Endothelial cell of umbilical vein (primary cell): ENCODE results near the gene MRPS34. TPM values are rescaled to one million over a fixed set of nuclear protein-coding genes. Genes with fewer than 3 reads are reported as not detected.

Experiments used
- BruUV-seq: library from RNA; stranded (reverse); fragments of 400-500 nt; replicated peaks from 2 replicates; lab custom pipeline; 2021; lab: Mats Ljungman, UMichigan
- CTCF ChIA-PET: fragments of 300-600, 350-600 bp; sonication (Branson Sonifier 250); formaldehyde crosslinking; loops from one replicate; lab custom pipeline; 2021; ENCODE audit warnings: antibody characterized with exemption, inconsistent platforms; lab: Charles Lee
- POLR2A ChIA-PET: fragments of 300-600, 350-600 bp; sonication (Branson Sonifier 250); formaldehyde crosslinking; loops from one replicate; lab custom pipeline; 2021; ENCODE audit warnings: antibody characterized with exemption, inconsistent platforms; lab: Charles Lee
- DNase-seq: peaks from one replicate; pipeline ENCODE4 v3.0.0-alpha.2; 2011; ENCODE audit warnings: low read depth, low spot score
- FAIRE-seq: peaks from 2 replicates; lab custom pipeline; 2011; peaks lifted over from hg19 to GRCh38; lab: Jason Lieb, UNC
- H2AFZ ChIP-seq: 2 replicates; pipeline ENCODE4 v1.6.0; 2012; ENCODE audit warnings: low read depth, low read length, control low read depth, inconsistent platforms
- H3K27ac ChIP-seq: 2 replicates; pipeline ENCODE4 v1.5.1; 2011; ENCODE audit warnings: low read depth, mild to moderate bottlenecking, control low read depth, low read length, moderate library complexity; ENCODE audit not compliant: insufficient read depth
- H3K27me3 ChIP-seq, 2 experiments: 2 replicates each; pipeline versions ENCODE4 v1.6.0 to v1.6.1; 2011; ENCODE audit warnings: low read length in 2 of 2, mixed read lengths in 1 of 2; ENCODE audit not compliant: control insufficient read depth in 2 of 2, insufficient read depth in 2 of 2
- H3K36me3 ChIP-seq, 2 experiments: 2 replicates in 1 of 2; 3 replicates in 1 of 2; pipeline ENCODE4 v1.5.1; 2011; ENCODE audit warnings: low read length in 2 of 2, mild to moderate bottlenecking in 1 of 2, moderate library complexity in 1 of 2; ENCODE audit not compliant: control insufficient read depth in 2 of 2, insufficient read depth in 2 of 2; ENCODE audit errors: extremely low read depth in 1 of 2
- H3K4me1 ChIP-seq: 3 replicates; pipeline ENCODE4 v1.5.1; 2011; ENCODE audit warnings: mild to moderate bottlenecking, low read length; ENCODE audit not compliant: control insufficient read depth, insufficient read depth; ENCODE audit errors: extremely low read depth
- H3K4me2 ChIP-seq: 2 replicates; pipeline ENCODE4 v1.6.1; 2011; ENCODE audit warnings: low read length, control low read depth, mixed read lengths; ENCODE audit not compliant: insufficient read depth
- H3K4me3 ChIP-seq, 3 experiments: fragments of 200-600 bp in 1 of 3; sonication (generic), shearing (Covaris generic) in 1 of 3; replicated peaks in 1 of 3; 2 replicates each; pipeline ENCODE4 v1.5.1; 2011 to 2016; ENCODE audit warnings: control low read depth in 3 of 3, low read length in 3 of 3, mild to moderate bottlenecking in 2 of 3, inconsistent platforms in 1 of 3, low read depth in 1 of 3, moderate library complexity in 1 of 3; ENCODE audit not compliant: insufficient read depth in 1 of 3
- H3K79me2 ChIP-seq: 2 replicates; pipeline ENCODE4 v1.6.0; 2012; ENCODE audit warnings: low read length, inconsistent platforms; ENCODE audit not compliant: control insufficient read depth, insufficient read depth
- H3K9ac ChIP-seq: replicated peaks from 2 replicates; pipeline ENCODE3; 2011; ENCODE audit warnings: low read length, control low read depth; ENCODE audit not compliant: insufficient read depth; ENCODE audit errors: extremely low read depth
- H3K9me1 ChIP-seq: replicated peaks from 3 replicates; pipeline ENCODE4 v1.6.0; 2011; ENCODE audit warnings: mild to moderate bottlenecking, low read length; ENCODE audit not compliant: control insufficient read depth, insufficient read depth; ENCODE audit errors: extremely low read depth
- H3K9me3 ChIP-seq: replicated peaks from 2 replicates; pipeline ENCODE4 v1.5.1; 2012; ENCODE audit warnings: low read length, inconsistent platforms; ENCODE audit not compliant: control insufficient read depth, insufficient read depth
- H4K20me1 ChIP-seq: replicated peaks from 2 replicates; pipeline ENCODE3; 2011; ENCODE audit warnings: mild to moderate bottlenecking, low read length; ENCODE audit not compliant: control insufficient read depth, insufficient read depth; ENCODE audit errors: extremely low read depth
- CTCF ChIP-seq, 2 donors: IDR thresholded peaks; 1 replicate in 1 of 2; 2 replicates in 1 of 2; pipeline ENCODE4 v1.5.1; 2011; ENCODE audit warnings: low read length in 2 of 2, mild to moderate bottlenecking in 2 of 2, moderate library complexity in 2 of 2, control low read depth in 1 of 2, inconsistent platforms in 1 of 2, low read depth in 1 of 2; ENCODE audit not compliant: insufficient read depth in 1 of 2; ENCODE audit errors: extremely low read depth in 1 of 2
- EZH2 ChIP-seq: IDR thresholded peaks from 2 replicates; pipeline ENCODE4 v1.6.1; 2012; ENCODE audit warnings: borderline replicate concordance, low read depth, mild to moderate bottlenecking, moderate library complexity, low read length, inconsistent platforms; ENCODE audit not compliant: severe bottlenecking
- FOS ChIP-seq: IDR thresholded peaks from 2 replicates; pipeline ENCODE4 v1.6.1; 2011; ENCODE audit warnings: mild to moderate bottlenecking, low read length, moderate library complexity, borderline replicate concordance; ENCODE audit not compliant: insufficient read depth
- GATA2 ChIP-seq: IDR thresholded peaks from 2 replicates; pipeline ENCODE4 v1.7.0; 2011; ENCODE audit warnings: low read depth, mild to moderate bottlenecking, moderate library complexity, mixed read lengths, low read length; ENCODE audit not compliant: insufficient read length, insufficient read depth
- JUN ChIP-seq: IDR thresholded peaks from 2 replicates; pipeline ENCODE4 v1.6.1; 2011; ENCODE audit warnings: borderline replicate concordance, low read depth; ENCODE audit not compliant: insufficient read length, insufficient read depth
- MYC ChIP-seq: IDR thresholded peaks from one replicate; pipeline ENCODE4 v1.6.1; 2011; ENCODE audit warnings: mild to moderate bottlenecking, low read depth, low read length
- POLR2A ChIP-seq: IDR thresholded peaks from 2 replicates; pipeline ENCODE4 v1.6.1; 2012; ENCODE audit warnings: low read depth, mild to moderate bottlenecking, control low read depth, low read length
- POLR2AphosphoS5 ChIP-seq: IDR thresholded peaks from 2 replicates; pipeline ENCODE4 v1.6.1; 2012; ENCODE audit warnings: low read depth, mild to moderate bottlenecking, control low read depth, low read length, moderate library complexity; ENCODE audit not compliant: insufficient read depth
- dilution Hi-C: fragments of 300-500 bp; cut with MboI; formaldehyde crosslinking; loops from one replicate; pipeline ENCODE4 v1.15.0; 2019; ENCODE audit warnings: low sequenced_read_pairs; ENCODE audit not compliant: extremely low pct_ligation_motif_present
- intact Hi-C: fragments of 100-400 bp; cut with micrococcal nuclease; formaldehyde crosslinking; loops from one replicate; pipeline ENCODE4 v1.10.0; 2022
- polyA plus RNA-seq, 4 experiments: library from polyadenylated mRNA; depleted of rRNA in 3 of 4; stranded (reverse) in 3 of 4; unstranded in 1 of 4; fragments of >200 nt; gene quantifications; 2 replicates each; pipeline versions ENCODE4 v1.2.1 to v1.2.3, GENCODE V29; 2011 to 2012; ENCODE audit warnings: missing spikeins in 1 of 4
- total RNA-seq: library from RNA; stranded (reverse); gene quantifications from 2 replicates; pipeline ENCODE4 v1.2.3, GENCODE V29; 2021
- TF ChIP-seq, protein P1 (sequence below): IDR thresholded peaks from 2 replicates; pipeline ENCODE4 v1.6.1; 2011; ENCODE audit not compliant: insufficient read depth, insufficient read length

Gene MRPS34
- total and polyA plus RNA-seq, 2 donors (not counting 3 experiments of a cell fraction or from before 2014, with no cell fraction given): 82.1 to 102 TPM

DNA sequence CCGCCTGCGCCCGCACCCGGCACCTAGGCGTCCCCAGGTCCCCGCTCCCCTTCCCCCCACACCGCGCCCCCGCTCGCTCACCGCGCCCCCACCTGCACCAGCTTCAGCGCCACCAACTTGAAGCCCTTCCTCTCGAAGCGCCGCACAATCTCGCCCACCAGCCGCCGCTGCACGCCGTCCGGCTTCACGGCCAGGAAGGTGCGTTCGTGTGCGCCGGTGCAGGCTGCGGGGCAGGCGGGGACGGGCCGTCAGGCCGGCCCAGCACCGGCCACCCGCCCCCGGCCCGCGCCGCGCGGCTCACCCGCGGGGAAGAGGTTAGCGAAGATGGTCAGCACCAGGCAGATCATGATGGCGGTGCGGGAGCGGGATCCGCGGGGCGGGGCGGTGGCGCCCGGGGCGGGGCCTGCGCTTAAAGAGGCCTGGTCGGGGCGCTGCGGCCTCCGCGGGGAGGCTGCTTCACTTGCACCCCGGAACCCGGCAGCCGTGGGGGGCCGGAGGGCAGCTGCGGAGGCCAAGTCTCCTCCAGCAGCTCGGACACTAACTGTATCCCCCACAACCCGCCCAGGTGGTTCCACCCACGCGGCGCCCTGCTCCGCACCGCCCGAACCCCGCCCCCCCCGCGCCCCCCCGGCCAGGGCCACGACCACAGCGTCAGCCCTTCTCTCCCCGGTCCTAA, 1.6 kb downstream of the MRPS34 start, which contains the start of gene NME3:
Gene NME3 (minus strand): TSS at position 356 of the 676 bp plus-strand sequence. CDS start 9 bp downstream, at position 347.
- DNase-seq (peak; percentile 60), FAIRE-seq (no peak)
- peaks cover 19% of the 10 kb centered on the region for H3K4me1 ChIP-seq
- H3K9me1 ChIP-seq: no peaks in the 10 kb centered on the region
- H3K79me2 ChIP-seq: peaks cover 17% of the 10 kb centered on the region
- peak within 1 kb of the TSS; percentile 59 to 83 (median 76) for H3K4me3 ChIP-seq
- POLR2A ChIA-PET: interaction anchor here (0.6 kb wide), 1 partner anchor 342 kb away, joined by 4 read pairs; no protein-coding TSS in a partner anchor
- peak within 1 kb of the TSS; percentile 27 for H3K9ac ChIP-seq
- dilution Hi-C loops: no loop called here
- peaks cover 0 to 30% of the 10 kb centered on the region in 2 experiments for H3K36me3 ChIP-seq
- CTCF ChIA-PET: interaction anchor here (1.2 to 1.3 kb wide), 3 partner anchors 12 to 65 kb away, joined by 4 to 11 read pairs (median 5); partner anchors contain the start of gene MAPK8IP3
- BruUV-seq: no TSS peak
- no peaks in the 10 kb centered on the region for H3K27me3 ChIP-seq
- no peak within 1 kb of the TSS for H3K27ac ChIP-seq
- no peaks in the 10 kb centered on the region for H3K9me3 ChIP-seq
- no peaks in the 10 kb centered on the region for H4K20me1 ChIP-seq
- peak within 1 kb of the TSS; percentile 21 for H2AFZ ChIP-seq
- intact Hi-C loops: no loop called here
- peak within 1 kb of the TSS; percentile 72 for H3K4me2 ChIP-seq
- TF ChIP-seq EZH2: no peak
- TF ChIP-seq MYC: no peak
- TF ChIP-seq CTCF (IDR thresholded peaks at IDR 0.05; ENCODE audit: extremely low read depth in 1 of 2, insufficient read depth in 1 of 2, low read depth in 1 of 2, low read length in 2 of 2): no peak
- TF ChIP-seq POLR2A: peak; percentile 46
- TF ChIP-seq GATA2: no peak
- TF ChIP-seq, protein P1, sequence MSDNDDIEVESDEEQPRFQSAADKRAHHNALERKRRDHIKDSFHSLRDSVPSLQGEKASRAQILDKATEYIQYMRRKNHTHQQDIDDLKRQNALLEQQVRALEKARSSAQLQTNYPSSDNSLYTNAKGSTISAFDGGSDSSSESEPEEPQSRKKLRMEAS: no peak
- TF ChIP-seq FOS: no peak
- no peak for TF ChIP-seq JUN
- peak; percentile 65 for TF ChIP-seq POLR2AphosphoS5
